PC-3 (cell line): ENCODE measurements around the gene KMT2E.

Experiments used
- EZH2 ChIP-seq: fragments of 300-600 bp; sonication (generic); IDR thresholded peaks from one replicate; pipeline ENCODE4 v1.6.1; 2017; ENCODE audit warnings: antibody characterized with exemption, mild to moderate bottlenecking, low read length; ENCODE audit not compliant: unreplicated experiment
- EZH2phosphoT487 ChIP-seq: fragments of 300-600 bp; sonication (generic); IDR thresholded peaks from 2 replicates; pipeline ENCODE4 v1.6.1; 2018; ENCODE audit warnings: mild to moderate bottlenecking, antibody characterized with exemption, low read length, borderline replicate concordance
- TF ChIP-seq, protein P1 (sequence below): fragments of 300-600 bp; sonication (generic); conservative IDR thresholded peaks from 2 replicates; pipeline ENCODE4 v1.5.1; 2017; ENCODE audit warnings: antibody characterized with exemption, low read depth, mild to moderate bottlenecking, low read length

DNA sequence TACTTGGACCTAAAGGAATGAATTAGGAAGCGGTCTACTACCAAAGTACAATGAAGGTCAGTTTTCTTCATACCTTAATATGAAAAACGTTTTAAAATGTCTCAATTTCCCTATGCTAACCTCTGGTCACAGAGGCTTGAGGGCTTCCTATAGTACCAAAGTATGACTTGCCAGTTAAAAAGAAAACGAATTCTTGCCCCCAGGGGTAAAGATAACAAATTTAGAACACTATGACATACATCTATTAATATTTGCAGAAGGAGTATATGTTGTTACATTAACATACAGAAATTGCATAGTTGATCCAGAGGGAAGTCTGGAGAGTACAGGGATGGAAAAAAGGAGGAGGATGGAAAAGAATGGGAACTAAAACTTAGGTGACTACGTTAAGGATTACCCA is 13.8 kb upstream of the KMT2E start:
- TF ChIP-seq, protein P1, sequence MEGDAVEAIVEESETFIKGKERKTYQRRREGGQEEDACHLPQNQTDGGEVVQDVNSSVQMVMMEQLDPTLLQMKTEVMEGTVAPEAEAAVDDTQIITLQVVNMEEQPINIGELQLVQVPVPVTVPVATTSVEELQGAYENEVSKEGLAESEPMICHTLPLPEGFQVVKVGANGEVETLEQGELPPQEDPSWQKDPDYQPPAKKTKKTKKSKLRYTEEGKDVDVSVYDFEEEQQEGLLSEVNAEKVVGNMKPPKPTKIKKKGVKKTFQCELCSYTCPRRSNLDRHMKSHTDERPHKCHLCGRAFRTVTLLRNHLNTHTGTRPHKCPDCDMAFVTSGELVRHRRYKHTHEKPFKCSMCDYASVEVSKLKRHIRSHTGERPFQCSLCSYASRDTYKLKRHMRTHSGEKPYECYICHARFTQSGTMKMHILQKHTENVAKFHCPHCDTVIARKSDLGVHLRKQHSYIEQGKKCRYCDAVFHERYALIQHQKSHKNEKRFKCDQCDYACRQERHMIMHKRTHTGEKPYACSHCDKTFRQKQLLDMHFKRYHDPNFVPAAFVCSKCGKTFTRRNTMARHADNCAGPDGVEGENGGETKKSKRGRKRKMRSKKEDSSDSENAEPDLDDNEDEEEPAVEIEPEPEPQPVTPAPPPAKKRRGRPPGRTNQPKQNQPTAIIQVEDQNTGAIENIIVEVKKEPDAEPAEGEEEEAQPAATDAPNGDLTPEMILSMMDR = no peak
- TF ChIP-seq EZH2 (no peak), EZH2phosphoT487 (no peak)
